ENCODE results near the gene NUMA1. TPM values are rescaled to one million over a fixed set of nuclear protein-coding genes. Genes with fewer than 3 reads are reported as not detected.

NUMA1 gene
- total and polyA plus RNA-seq, 2 of the 13 experiments (the other 11 are each of a cell fraction or from before 2014, with no cell fraction given), result 57.3 to 60.2 TPM

GRCh38 chr11:71997594-71997993 lies 82.7 kb downstream of the NUMA1 start (continued):
- no peak for TF ChIP-seq AFF4 (CRISPR knock-in tag; IDR thresholded peaks at IDR 0.05)

- 93% methylated on average over 6 of the region's 8 CpGs for WGBS (ENCODE audit: low lambda C conversion rate)
- BruUV-seq (replicated peaks), result no TSS peak
- POLR2A ChIA-PET, result no interaction called here
- TF ChIP-seq, protein P1, sequence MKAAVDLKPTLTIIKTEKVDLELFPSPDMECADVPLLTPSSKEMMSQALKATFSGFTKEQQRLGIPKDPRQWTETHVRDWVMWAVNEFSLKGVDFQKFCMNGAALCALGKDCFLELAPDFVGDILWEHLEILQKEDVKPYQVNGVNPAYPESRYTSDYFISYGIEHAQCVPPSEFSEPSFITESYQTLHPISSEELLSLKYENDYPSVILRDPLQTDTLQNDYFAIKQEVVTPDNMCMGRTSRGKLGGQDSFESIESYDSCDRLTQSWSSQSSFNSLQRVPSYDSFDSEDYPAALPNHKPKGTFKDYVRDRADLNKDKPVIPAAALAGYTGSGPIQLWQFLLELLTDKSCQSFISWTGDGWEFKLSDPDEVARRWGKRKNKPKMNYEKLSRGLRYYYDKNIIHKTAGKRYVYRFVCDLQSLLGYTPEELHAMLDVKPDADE (CRISPR knock-in tag; IDR thresholded peaks at IDR 0.05), result no peak
- TF ChIP-seq MAZ (IDR thresholded peaks at IDR 0.05; ENCODE audit: borderline replicate concordance, low read depth, low read length), result no peak
- no peak for TF ChIP-seq MAZ (CRISPR knock-in tag; IDR thresholded peaks at IDR 0.05; ENCODE audit: low read depth)
- no peak for TF ChIP-seq ZNF615 (CRISPR knock-in tag; IDR thresholded peaks at IDR 0.05; ENCODE audit: borderline replicate concordance)
- TF ChIP-seq PRDM15 (CRISPR knock-in tag; IDR thresholded peaks at IDR 0.05), result no peak
- TF ChIP-seq CBFB (CRISPR knock-in tag; IDR thresholded peaks at IDR 0.05), result no peak
- no peak for TF ChIP-seq GABPB1 (CRISPR knock-in tag; IDR thresholded peaks at IDR 0.05)
- TF ChIP-seq NR2F1 (CRISPR knock-in tag; IDR thresholded peaks at IDR 0.05), result no peak
- no peak for TF ChIP-seq ZNF253 (CRISPR knock-in tag; IDR thresholded peaks at IDR 0.05; ENCODE audit: borderline replicate concordance)
- TF ChIP-seq YY1 (IDR thresholded peaks at IDR 0.05; ENCODE audit: insufficient read depth, insufficient replicate concordance, low read depth, low read length), result no peak
- TF ChIP-seq IKZF5 (CRISPR knock-in tag; IDR thresholded peaks at IDR 0.05), result no peak
- no peak for TF ChIP-seq TMF1 (CRISPR knock-in tag; IDR thresholded peaks at IDR 0.05; ENCODE audit: low read depth)
Observed at GRCh38 chr11:71996946-71997345, 83.4 kb downstream of the NUMA1 start.

More at GRCh38 chr11:71996946-71997345, 83.4 kb downstream of the NUMA1 start:
- intact Hi-C loops (cut with micrococcal nuclease; ENCODE audit: unreplicated experiment), result no loop called here
- H2AFZ ChIP-seq (ENCODE audit: low read length), result no peak overlapping the region
- H3K4me1 ChIP-seq (ENCODE audit: insufficient read depth, low read length), result no peaks in the 10 kb centered on the region
- no peak for DNase-seq (ENCODE audit: low spot score)
- H3K36me3 ChIP-seq (replicated peaks in 1 of 2; ENCODE audit: control insufficient read depth in 1 of 2, insufficient read depth in 2 of 2, low read length in 2 of 2), result peaks cover 9 to 42% of the 10 kb centered on the region in 2 experiments; a peak in 4 of 5 replicates
- no peaks in the 10 kb centered on the region for H3K9me3 ChIP-seq (ENCODE audit: low read length)
- no peak overlapping the region for H3K4me3 ChIP-seq (replicated peaks in 1 of 3; ENCODE audit: insufficient read depth in 1 of 3, low read depth in 2 of 3, low read length in 3 of 3)
- CTCF ChIA-PET (ENCODE audit: low intra/inter-chr PET ratio, low total read pairs), result no interaction called here
- FAIRE-seq, result no peak
- no peaks in the 10 kb centered on the region for H4K20me1 ChIP-seq (ENCODE audit: insufficient read depth, low read length)
- ATAC-seq, result no peak
- H3K9ac ChIP-seq (ENCODE audit: insufficient read depth, low read depth, low read length), result no peak overlapping the region
- H3K27me3 ChIP-seq (ENCODE audit: control insufficient read depth in 1 of 2, insufficient read depth in 2 of 2, low read length in 2 of 2), result no peaks in the 10 kb centered on the region
- H3K79me2 ChIP-seq (ENCODE audit: insufficient read depth, low read length), result no peaks in the 10 kb centered on the region
- no peak overlapping the region for H3K4me2 ChIP-seq (ENCODE audit: low read depth, low read length)
- in situ Hi-C loops (cut with HindIII; ENCODE audit: extremely low pct_ligation_motif_present, low pct_unique_long_range_greater_than_20kb), result no loop called here
- no peak overlapping the region for H3K27ac ChIP-seq (ENCODE audit: extremely low read length, insufficient read depth, low read length)
